Measurements from ENCODE around the gene CREM.

The CREM gene

DNA sequence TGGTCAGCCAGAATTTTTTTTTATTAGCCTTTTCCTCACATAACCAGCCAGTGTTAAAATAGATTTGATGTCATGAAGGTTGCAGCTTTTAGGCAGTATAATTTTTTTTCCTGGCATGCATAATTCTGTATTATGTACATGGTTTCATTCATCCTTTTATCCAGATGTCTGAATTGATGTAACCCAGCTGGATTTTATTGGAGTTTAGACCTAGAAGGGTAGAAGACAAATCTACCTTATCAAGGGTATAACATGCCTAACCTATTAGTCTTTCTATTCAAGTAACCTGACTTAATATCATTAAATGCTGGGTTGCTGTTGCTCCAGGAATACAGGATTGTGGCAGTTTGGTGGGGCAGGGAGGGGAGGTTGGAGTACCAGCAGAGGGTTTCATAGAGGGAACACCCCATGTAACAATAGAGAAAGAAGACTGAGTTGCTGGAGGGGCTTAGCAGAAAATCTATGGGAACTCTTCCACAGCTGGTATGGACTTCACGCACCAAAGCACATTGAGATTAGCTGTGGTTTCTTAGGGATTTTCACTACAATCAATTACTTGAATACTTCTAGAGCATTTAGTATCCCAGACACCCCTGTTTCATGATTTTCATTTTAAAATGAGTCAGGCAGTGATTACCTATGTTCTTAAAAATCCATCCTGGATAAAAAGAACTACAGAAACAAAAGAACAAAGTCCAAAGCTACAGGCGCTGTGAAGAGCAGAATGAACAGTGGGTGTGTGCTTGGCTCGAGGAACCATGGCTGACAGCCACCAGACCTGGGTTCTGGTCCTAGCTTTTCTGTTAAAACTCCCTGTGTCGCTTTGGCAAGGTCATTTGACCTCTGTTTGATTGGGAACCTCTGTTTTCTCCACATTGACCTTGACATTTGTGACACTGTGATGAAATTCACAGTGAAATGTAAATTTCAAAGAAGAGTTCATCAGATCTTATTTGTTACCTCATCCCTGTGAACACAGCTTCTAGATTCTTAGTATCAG lies 93.5 kb downstream of the CREM start:
- DNase-seq (ENCODE audit: low read depth in 3 of 3), result no peak

DNA sequence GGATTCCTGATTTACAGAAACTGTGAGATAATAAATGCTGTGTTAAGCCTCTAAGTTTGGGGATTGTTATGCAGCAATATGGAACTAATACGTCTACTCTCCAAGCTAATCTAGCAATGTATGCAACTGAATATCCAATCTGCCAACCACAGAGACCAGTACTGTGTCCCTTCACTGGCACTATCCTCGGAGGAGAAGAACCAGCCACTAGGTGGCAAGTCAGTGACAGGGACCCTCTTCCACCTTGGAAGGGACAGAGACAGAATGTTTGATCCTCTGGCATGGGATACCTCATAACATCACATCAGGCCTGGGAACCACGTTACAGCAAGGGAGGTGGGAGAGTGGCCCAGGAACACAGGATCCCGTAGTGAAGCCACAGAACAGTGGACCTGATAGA lies 96.4 kb downstream of the CREM start:
- DNase-seq (ENCODE audit: low read depth in 3 of 3), result no peak

DNA sequence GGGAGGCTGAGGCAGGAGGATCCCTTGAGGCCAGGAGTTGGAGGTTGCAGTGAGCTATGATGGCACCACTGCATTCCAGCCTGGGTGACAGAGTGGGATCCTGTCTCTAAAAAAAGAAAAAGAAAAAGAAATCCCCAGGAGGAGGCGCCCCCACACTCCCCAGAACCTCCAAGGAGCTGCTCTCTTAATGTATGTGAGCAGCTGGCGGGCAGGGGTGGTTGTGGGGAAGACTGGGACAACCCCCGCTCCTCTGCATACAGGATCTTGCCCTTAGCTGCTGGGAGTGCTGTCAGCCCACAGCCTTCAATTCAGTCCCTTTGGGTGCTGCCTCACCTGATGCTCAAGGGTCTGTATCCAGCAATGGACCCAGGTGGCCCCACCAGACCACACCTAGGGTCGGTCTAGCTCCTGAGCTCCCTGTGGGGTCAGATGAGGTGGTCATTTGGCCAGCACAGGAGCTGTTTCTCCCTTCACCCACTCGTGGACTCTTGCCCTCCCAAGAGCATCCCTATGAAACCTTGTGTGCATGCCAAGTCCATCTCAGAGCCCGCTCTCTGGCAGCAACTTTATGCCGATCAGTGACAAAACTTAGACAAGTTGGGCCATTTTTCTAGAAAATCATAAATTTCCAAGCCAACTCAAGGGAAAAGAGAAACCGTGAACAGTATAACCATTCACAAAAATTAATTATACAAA lies 97.5 kb downstream of the CREM start:
- no peak for DNase-seq (ENCODE audit: low read depth in 3 of 3)

DNA sequence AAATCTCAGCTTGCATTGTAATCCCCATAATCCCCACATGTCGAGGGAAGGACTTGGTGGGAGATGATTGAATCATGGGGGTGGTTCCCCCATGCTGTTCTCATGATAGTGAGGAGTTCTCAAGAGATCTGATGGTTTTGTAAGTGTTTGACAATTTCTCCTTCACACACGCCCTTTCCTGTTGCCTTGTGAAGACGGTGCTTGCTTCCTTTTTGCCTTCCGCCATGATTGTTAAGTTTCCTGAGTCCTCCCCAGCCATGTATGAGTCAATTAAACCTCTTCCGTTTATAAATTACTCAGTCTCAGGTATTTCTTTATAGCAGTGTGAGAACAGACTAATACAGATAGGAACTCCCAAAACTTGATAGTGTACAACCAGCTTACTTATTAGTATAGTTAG lies 98.6 kb downstream of the CREM start:
- DNase-seq (ENCODE audit: low read depth in 3 of 3), result no peak

GRCh38 chr10:35226507-35226906 lies 99.9 kb downstream of the CREM start:
- DNase-seq (ENCODE audit: low read depth in 3 of 3), result no peak

DNA sequence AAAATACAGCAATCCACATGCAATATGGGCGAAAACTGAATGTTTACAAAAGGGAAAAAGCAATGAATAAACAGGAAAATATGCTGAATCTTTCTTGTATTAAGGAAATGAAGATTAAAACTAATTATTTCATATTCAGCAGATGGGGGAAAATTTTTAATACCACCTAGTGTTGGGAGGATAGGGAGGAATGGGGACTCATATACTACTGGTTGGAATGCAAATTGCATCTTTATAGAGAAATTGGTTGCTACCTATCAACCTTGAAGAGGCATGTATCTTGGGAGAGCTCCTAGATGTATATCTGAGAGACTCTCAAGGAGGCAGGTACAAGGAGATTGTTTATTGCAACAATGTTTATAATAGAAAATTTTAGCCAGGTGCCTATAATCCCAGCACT lies 101.4 kb downstream of the CREM start:
- no peak for DNase-seq (ENCODE audit: low read depth in 3 of 3)

DNA sequence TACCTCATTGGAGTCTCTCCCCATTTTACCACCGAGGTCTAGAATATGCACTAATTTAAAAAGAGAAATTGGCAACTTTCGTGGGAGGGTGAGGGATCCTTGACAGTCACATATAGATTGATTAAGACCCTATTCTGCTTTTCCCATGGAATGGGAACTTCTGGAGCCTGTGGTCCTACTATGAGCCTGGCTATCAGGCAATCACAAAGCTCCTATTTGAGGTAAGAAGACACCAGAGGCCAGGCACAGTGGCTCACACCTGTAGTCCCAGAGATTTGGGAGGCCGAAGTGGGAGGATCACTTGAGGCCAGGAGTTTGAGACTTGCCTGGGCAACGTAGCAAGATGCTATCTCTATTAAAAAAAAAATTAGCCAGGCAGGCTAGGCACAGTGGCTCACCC lies 105.0 kb downstream of the CREM start:
- DNase-seq (ENCODE audit: low read depth in 3 of 3), result no peak

DNA sequence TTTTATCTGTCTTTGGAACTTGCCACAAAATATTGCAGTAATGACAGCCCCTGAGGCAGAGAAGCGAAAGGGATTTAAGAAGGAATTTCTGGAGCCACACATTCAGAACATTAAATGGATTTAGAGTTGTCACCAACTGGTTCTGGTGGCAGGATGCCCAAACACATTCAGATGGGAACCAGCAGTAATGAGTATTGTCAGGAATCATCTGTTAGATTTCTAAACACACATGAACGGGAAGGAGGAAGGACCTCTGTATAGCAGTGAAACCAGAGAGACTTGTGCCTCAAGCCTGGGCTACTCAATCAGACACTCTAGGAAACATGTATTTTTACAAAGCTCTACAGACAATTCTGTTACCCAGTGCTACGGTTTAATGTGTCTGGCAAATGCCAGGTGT lies 105.9 kb downstream of the CREM start:
- DNase-seq (ENCODE audit: low read depth in 3 of 3), result no peak

DNA sequence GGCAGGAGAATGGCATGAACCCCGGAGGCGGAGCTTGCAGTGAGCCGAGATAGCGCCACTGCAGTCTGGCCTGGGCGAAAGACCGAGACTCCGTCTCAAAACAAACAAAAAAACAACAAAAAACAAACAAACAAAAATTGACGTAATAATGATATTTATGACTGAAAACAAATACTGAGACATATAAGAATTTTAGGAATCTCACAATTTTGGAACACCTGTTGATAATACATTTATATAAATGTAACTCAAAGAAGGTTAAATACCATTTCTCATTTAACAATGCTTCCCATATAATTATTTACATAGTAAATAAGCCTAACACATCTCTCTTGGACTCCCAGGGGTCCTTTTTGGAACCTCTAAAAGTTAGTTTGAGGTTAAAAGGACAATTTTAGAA lies 107.4 kb downstream of the CREM start:
- no peak for DNase-seq (ENCODE audit: low read depth in 3 of 3)

DNA sequence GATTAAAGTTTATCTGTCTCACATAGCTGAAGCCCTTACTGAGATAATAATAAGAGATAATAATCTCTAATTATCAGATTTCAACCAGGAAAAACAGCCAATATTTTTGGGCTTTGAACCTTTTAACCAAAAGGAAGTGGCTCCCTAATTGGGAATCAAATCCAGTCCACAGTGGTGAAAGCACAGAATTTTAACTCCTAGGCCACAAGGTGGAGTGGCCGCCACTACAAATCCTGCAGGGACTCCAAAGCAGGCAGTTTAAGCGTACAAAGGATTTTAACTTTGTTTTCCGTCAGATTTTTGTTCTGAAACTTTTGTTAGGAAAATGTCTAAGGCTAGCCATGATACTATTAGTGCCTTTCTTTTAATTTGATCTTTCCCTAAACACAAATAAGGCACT lies 110.1 kb downstream of the CREM start:
- DNase-seq (ENCODE audit: low read depth in 3 of 3), result no peak

DNA sequence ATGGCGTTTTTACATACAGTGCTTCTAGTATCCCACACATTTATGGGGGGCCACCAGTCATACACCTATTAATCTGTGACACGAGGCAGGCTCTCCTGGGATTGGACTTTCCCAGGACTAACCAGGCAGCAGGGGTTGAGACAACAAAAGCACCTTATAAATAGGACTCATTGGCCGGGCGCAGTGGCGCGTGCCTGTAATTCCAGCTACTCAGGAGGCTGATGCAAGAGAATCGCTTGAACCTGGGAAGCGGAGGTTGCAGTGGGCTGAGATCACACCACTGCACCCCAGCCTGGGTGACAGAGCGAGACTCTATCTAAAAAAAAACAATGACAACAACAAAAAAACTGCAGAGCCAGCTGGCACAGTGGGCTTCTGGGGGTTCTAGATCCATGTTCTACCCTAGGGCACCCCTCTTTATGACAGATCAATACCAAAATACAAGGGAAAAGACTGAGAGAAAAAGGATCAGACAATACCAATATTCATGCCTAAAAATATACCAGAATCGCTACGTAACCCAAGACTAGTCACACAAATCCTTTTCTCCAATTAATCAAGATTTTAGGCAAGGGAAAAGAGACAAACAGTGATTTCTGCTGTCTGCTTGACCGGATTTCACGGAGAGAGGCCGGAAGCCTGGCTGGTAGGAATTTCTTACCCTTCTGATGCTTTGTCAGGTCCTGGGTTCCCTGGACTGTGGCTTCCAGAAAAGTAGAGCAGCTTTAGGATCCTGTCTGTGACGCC lies 111.3 kb downstream of the CREM start:
- DNase-seq (ENCODE audit: low read depth in 3 of 3), result no peak

GRCh38 chr10:35244549-35244948 lies 117.9 kb downstream of the CREM start:
- no peak for DNase-seq (ENCODE audit: low read depth in 3 of 3)

DNA sequence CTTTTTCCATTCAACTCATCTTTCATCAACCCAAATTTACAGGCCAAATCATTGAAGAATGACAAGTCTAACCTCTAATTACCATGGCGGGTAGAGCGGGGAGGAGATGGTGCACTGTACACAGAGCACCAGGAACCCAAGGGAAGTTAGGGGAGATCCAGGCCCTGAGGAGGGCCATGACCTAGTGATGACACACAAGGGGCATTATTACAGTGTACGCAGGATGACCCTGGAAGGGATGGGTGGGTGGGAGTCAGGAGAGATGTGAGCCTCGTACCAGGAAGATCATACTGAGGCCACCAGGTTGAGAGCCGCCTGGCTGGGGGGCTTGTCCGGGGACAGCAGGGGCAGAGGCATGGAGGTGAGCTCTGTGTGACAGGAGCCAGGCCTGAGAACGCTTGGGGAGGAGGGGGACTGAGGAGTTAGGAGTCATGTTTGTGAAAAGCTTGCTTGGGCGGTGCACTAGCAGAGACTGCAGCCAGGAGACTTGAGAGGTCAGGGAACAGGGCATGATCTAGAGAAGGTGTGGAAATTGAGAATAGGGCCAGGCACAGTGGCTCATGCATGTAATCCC lies 120.2 kb downstream of the CREM start:
- no peak for DNase-seq (ENCODE audit: low read depth in 3 of 3)

GRCh38 chr10:35251373-35252100 lies 124.9 kb downstream of the CREM start:
- DNase-seq (ENCODE audit: low read depth in 3 of 3), result no peak

GRCh38 chr10:35257057-35257983 lies 130.7 kb downstream of the CREM start:
- no peak for DNase-seq (ENCODE audit: low read depth in 3 of 3)

DNA sequence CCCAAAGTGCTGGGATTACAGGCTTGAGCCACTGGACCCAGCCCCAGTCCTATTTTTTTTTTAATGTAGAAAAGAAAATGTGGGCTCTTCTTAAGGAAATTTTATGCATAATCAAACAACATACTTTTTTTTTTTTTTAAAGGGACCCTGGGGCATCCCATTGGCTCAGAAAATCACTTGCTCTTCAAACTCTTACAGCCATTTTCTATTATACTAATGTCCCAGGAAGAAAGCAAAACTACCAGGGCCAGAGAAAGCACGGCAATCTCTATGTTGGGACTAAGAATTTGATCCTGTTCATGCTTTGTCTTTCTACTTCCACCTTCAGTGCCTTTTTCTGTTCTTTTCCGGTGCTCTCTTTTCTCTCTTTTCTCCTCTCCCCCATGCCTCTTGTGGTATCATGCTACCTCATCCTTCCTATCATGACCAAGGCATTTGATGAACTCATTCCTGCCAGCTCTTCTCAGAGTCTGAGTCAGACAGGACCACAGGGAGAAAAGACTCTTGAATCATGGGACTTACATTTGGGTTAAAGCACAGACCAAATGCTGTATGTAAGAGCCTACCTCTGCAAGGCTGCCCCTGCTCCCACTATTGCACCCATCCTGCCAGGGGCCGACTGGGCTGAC lies 133.2 kb downstream of the CREM start:
- no peak for DNase-seq (ENCODE audit: low read depth in 3 of 3)

- DNase-seq (ENCODE audit: low read depth in 3 of 3), result no peak
Observed at GRCh38 chr10:35262436-35262835, 135.8 kb downstream of the CREM start.
